Vagina (tissue), 2 donors: ENCODE measurements around the gene CNGA3. TPM values are rescaled to one million over a fixed set of nuclear protein-coding genes. Genes with fewer than 3 reads are reported as not detected.
"Not testable (repeated sequence)": the region's sequence is repeated elsewhere in the genome, so short reads cannot be mapped to it uniquely, and the experiment has no call there.

Experiments
- DNase-seq, 2 donors: peaks; one replicate each; pipeline ENCODE4 v3.0.0-alpha.2; 2017; ENCODE audit errors: extremely low spot score in 2 of 2
- H3K27ac ChIP-seq: fragments of 200-600 bp; sonication (generic); one replicate; pipeline ENCODE4 v1.5.1; 2019
- H3K27me3 ChIP-seq: fragments of 200-600 bp; sonication (generic); one replicate; pipeline ENCODE4 v1.5.1; 2019
- H3K36me3 ChIP-seq, 2 donors: fragments of 200-600 bp; sonication (generic); one replicate each; pipeline ENCODE4 v1.5.1; 2017 to 2019
- H3K4me1 ChIP-seq: fragments of 200-600 bp; sonication (generic); one replicate; pipeline ENCODE4 v1.5.1; 2019
- H3K4me3 ChIP-seq, 2 donors: fragments of 200-600 bp; sonication (generic); 1 replicate in 1 of 2; 2 replicates in 1 of 2; pipeline ENCODE4 v1.5.1; 2016 to 2019
- H3K9me3 ChIP-seq: fragments of 200-600 bp; sonication (generic); one replicate; pipeline ENCODE4 v1.5.1; 2019
- CTCF ChIP-seq, 3 experiments: fragments of 450-650 bp in 2 of 3; fragments of 200-600 bp in 1 of 3; sonication (generic) in 1 of 3; IDR thresholded peaks; one replicate each; pipeline ENCODE4 v1.5.1; 2017 to 2019; ENCODE audit warnings: antibody characterized with exemption in 3 of 3, mild to moderate bottlenecking in 2 of 3, moderate library complexity in 2 of 3
- POLR2A ChIP-seq, 2 donors: fragments of 450-650 bp; IDR thresholded peaks; one replicate each; pipeline ENCODE4 v1.6.1; 2017; ENCODE audit warnings: antibody characterized with exemption in 2 of 2, mild to moderate bottlenecking in 2 of 2, moderate library complexity in 2 of 2
- POLR2AphosphoS5 ChIP-seq, 2 donors: sonication (generic); formaldehyde crosslinking; IDR thresholded peaks; one replicate each; pipeline ENCODE4 v1.9.0; 2017; ENCODE audit warnings: antibody characterized with exemption in 2 of 2, mild to moderate bottlenecking in 2 of 2, low read depth in 1 of 2; ENCODE audit not compliant: insufficient read depth in 1 of 2
- intact Hi-C: fragments of 100-400 bp; cut with DNase I; formaldehyde crosslinking; loops from one replicate; pipeline ENCODE4 v1.15.1; 2023
- total RNA-seq: library from RNA; depleted of rRNA; stranded (reverse); fragments of >200 nt; gene quantifications from one replicate; pipeline ENCODE4 v1.2.3, GENCODE V29; 2016

Gene CNGA3
- total RNA-seq, 1 donor from 2014 or later: not detected

GRCh38 chr2:98300141-98300874 lies 45.9 kb upstream of the CNGA3 start:
- H3K9me3 ChIP-seq: no peaks in the 10 kb centered on the region
- H3K4me3 ChIP-seq: no peak overlapping the region
- no peaks in the 10 kb centered on the region for H3K27me3 ChIP-seq
- DNase-seq: no peak
- no peaks in the 10 kb centered on the region for H3K4me1 ChIP-seq
- intact Hi-C loops: no loop called here
- TF ChIP-seq POLR2AphosphoS5 (IDR thresholded peaks at IDR 0.05; ENCODE audit: insufficient read depth in 1 of 2, low read depth in 1 of 2) (no peak), CTCF (IDR thresholded peaks at IDR 0.05) (no peak), POLR2A (IDR thresholded peaks at IDR 0.05) (no peak)
- no peaks in the 10 kb centered on the region for H3K36me3 ChIP-seq
- H3K27ac ChIP-seq: no peak overlapping the region

- H3K36me3 ChIP-seq: no peaks in the 10 kb centered on the region
- H3K27me3 ChIP-seq: no peaks in the 10 kb centered on the region
- H3K4me3 ChIP-seq: no peak overlapping the region
- DNase-seq: no peak
- intact Hi-C loops: no loop called here
- no peak overlapping the region for H3K27ac ChIP-seq
- no peak for TF ChIP-seq POLR2A (IDR thresholded peaks at IDR 0.05)
- no peak for TF ChIP-seq POLR2AphosphoS5 (IDR thresholded peaks at IDR 0.05; ENCODE audit: insufficient read depth in 1 of 2, low read depth in 1 of 2)
- TF ChIP-seq CTCF (IDR thresholded peaks at IDR 0.05): no peak
- no peaks in the 10 kb centered on the region for H3K9me3 ChIP-seq
- H3K4me1 ChIP-seq: no peaks in the 10 kb centered on the region
Measured at GRCh38 chr2:98301469-98301868, 44.8 kb upstream of the CNGA3 start.

GRCh38 chr2:98307131-98307696 lies 39.0 kb upstream of the CNGA3 start:
- H3K9me3 ChIP-seq, H3K36me3 ChIP-seq, intact Hi-C loops, H3K27ac ChIP-seq, H3K4me1 ChIP-seq, H3K27me3 ChIP-seq, DNase-seq, H3K4me3 ChIP-seq: not testable (repeated sequence)

- H3K4me3 ChIP-seq: no peak overlapping the region
- no peak overlapping the region for H3K27ac ChIP-seq
- no peaks in the 10 kb centered on the region for H3K36me3 ChIP-seq
- DNase-seq: no peak
- no peaks in the 10 kb centered on the region for H3K4me1 ChIP-seq
- H3K27me3 ChIP-seq: no peaks in the 10 kb centered on the region
- no peaks in the 10 kb centered on the region for H3K9me3 ChIP-seq
- intact Hi-C loops: no loop called here
- TF ChIP-seq POLR2AphosphoS5 (IDR thresholded peaks at IDR 0.05; ENCODE audit: insufficient read depth in 1 of 2, low read depth in 1 of 2) (no peak), POLR2A (IDR thresholded peaks at IDR 0.05) (no peak), CTCF (IDR thresholded peaks at IDR 0.05) (no peak)
Measured at GRCh38 chr2:98308068-98308467, 38.2 kb upstream of the CNGA3 start.

- TF ChIP-seq POLR2A (IDR thresholded peaks at IDR 0.05) (no peak), CTCF (IDR thresholded peaks at IDR 0.05) (no peak), POLR2AphosphoS5 (IDR thresholded peaks at IDR 0.05; ENCODE audit: insufficient read depth in 1 of 2, low read depth in 1 of 2) (no peak)
- H3K36me3 ChIP-seq: no peaks in the 10 kb centered on the region
- no peak for DNase-seq
- intact Hi-C loops: no loop called here
- H3K9me3 ChIP-seq: no peaks in the 10 kb centered on the region
- no peak overlapping the region for H3K27ac ChIP-seq
- H3K4me3 ChIP-seq: no peak overlapping the region
- H3K27me3 ChIP-seq: no peaks in the 10 kb centered on the region
- no peaks in the 10 kb centered on the region for H3K4me1 ChIP-seq
Measured at GRCh38 chr2:98308532-98308931, 37.7 kb upstream of the CNGA3 start.
